ENCODE measurements around the gene DRC3.

DNA sequence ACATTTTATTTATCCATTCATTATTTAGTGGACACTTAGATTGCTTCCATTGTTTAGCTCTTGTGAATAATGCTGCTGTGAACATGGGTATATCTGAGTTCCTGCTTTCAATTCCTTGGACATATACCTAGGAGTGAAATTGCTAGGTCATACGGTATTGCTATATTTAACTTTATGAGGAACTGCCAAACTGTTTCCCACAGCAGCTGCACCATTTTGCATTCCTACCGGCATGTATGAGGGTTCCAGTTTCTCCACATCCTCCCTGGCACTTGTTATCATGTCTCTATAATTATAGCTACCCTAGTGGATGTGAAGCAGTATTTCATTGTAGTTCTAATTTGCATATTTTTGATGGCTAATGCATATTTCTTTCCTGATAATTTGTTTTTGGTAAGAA is 91.4 kb downstream of the DRC3 start:
- TF ChIP-seq, protein P1, sequence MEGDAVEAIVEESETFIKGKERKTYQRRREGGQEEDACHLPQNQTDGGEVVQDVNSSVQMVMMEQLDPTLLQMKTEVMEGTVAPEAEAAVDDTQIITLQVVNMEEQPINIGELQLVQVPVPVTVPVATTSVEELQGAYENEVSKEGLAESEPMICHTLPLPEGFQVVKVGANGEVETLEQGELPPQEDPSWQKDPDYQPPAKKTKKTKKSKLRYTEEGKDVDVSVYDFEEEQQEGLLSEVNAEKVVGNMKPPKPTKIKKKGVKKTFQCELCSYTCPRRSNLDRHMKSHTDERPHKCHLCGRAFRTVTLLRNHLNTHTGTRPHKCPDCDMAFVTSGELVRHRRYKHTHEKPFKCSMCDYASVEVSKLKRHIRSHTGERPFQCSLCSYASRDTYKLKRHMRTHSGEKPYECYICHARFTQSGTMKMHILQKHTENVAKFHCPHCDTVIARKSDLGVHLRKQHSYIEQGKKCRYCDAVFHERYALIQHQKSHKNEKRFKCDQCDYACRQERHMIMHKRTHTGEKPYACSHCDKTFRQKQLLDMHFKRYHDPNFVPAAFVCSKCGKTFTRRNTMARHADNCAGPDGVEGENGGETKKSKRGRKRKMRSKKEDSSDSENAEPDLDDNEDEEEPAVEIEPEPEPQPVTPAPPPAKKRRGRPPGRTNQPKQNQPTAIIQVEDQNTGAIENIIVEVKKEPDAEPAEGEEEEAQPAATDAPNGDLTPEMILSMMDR (conservative IDR thresholded peaks at IDR 0.05; ENCODE audit: low read length) = no peak
- no peak for TF ChIP-seq EZH2phosphoT487 (IDR thresholded peaks at IDR 0.05; ENCODE audit: borderline replicate concordance, low read depth, low read length)
